Pancreas (tissue), 10 donors: Measurements from ENCODE around the gene POU5F1. TPM values are rescaled to one million over a fixed set of nuclear protein-coding genes. Genes with fewer than 3 reads are reported as not detected.
"Not testable (repeated sequence)": the region's sequence is repeated elsewhere in the genome, so short reads cannot be mapped to it uniquely, and the experiment has no call there.

Experiments used
- ATAC-seq, 4 donors: fragments of 200-7000 bp; cut with Tn5 transposase; one replicate each; pipeline versions ENCODE4 v1.8.0 to v1.9.1; 2020; ENCODE audit warnings: mild to moderate bottlenecking in 4 of 4, moderate library complexity in 4 of 4
- DNase-seq, 6 donors: peaks; one replicate each; pipeline ENCODE4 v3.0.0-alpha.2; 2020
- FAIRE-seq: peaks from 2 replicates; lab custom pipeline; 2012; peaks lifted over from hg19 to GRCh38; lab: Jason Lieb, UNC
- H3K27ac ChIP-seq, 4 donors: fragments of 200-600 bp; sonication (generic); 1 replicate in 3 of 4; 2 replicates in 1 of 4; pipeline versions ENCODE4 v1.5.0 to v1.8.0; 2020
- H3K27me3 ChIP-seq, 4 donors: fragments of 200-600 bp; one replicate each; pipeline ENCODE4 v1.8.0; 2021
- H3K36me3 ChIP-seq, 3 donors: fragments of 200-600 bp; sonication (generic) in 1 of 3; one replicate each; pipeline versions ENCODE4 v1.5.0 to v1.8.0; 2020 to 2021
- H3K4me1 ChIP-seq, 3 donors: fragments of 200-600 bp; one replicate each; pipeline ENCODE4 v1.8.0; 2021
- H3K4me3 ChIP-seq, 4 donors: fragments of 200-600 bp; sonication (generic) in 2 of 4; one replicate each; pipeline versions ENCODE4 v1.5.0 to v1.8.0; 2020 to 2021
- H3K9me3 ChIP-seq, 4 donors: fragments of 200-600 bp; one replicate each; pipeline ENCODE4 v1.8.0; 2021
- WGBS, 2 donors: extraction: QIAGEN DNeasy Blood & Tissue Kit; methylation state at CpG; one replicate each; pipeline ENCODE4 v1.1.7; 2013; 5-methylcytosine and 5-hydroxymethylcytosine counted together
- intact Hi-C, 3 donors: fragments of 100-400 bp; cut with DNase I; formaldehyde crosslinking; loops; one replicate each; pipeline versions ENCODE4 v1.11.1 to v1.14.2; 2022
- polyA plus RNA-seq, 2 donors: library from polyadenylated mRNA; stranded (reverse); fragments of 200-250 nt; gene quantifications; one replicate each; pipeline ENCODE4 v1.2.3, GENCODE V29; 2013
- total RNA-seq, 6 donors: library from RNA; stranded (reverse); fragmentation: NEBNext Ultra II Directional in 4 of 6; extraction: Animal tissue kit (Norgen Biotek cat#: 25700) in 4 of 6; gene quantifications; one replicate each; pipeline versions ENCODE4 v1.2.1 to v1.2.4, GENCODE V29; 2021 to 2023
- TF ChIP-seq, protein P1 (sequence below), 4 donors: fragments of 200-600 bp; sonication (generic) in 3 of 4; IDR thresholded peaks; one replicate each; pipeline versions ENCODE4 v1.5.0 to v1.8.0; 2021; ENCODE audit warnings: antibody characterized with exemption in 4 of 4
- donor health status: healthy with polysubstance abuse.
- donor health status: DM: no; HTN: no; CAD: no; lungs with moderate emphysema.
- donor health status: DM: no; HTN: no; CAD: no.
- donor health status: control.
- donor health status: control.
- donor health status: Bipolar disorder and iron deficiency.
- donor health status: DM: yes; HTN: yes; CAD: no.
- donor health status: DM: no; HTN: no; CAD: no.
- donor health status: DM: no; HTN: no; CAD: no.
- donor health status: DM: yes; HTN: yes; CAD: no.

Gene POU5F1
- total and polyA plus RNA-seq, 8 donors, result 1.1 to 32.1 (median 4.3) TPM

DNA sequence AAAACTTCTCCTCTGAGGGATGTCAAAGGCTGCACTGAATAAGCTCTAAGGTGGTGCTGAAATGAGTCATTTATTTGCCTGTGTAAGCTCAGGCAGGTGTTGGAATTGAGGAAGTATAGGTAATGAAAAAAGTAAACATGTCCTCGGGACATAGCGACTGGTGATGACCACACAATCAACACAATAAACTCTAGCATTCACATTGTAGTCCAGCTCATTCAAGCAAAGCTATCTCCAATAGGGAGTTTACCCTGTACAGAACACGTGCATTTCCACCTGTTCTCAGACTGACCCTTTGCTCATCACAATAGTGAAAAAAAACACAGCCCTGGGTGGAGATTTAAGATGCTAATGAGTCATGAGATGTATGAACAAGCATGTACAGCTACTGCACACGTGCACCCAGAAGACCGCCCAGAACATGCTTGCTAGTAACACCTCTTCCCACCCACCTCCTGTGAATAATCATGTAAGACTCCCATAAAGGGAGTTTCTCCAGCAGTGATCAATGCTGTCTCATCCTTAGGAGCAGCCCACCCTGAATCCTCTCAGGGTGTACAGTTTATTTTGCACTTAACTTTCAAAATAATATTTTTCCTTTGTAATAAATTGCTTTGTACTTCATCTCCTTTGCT, 33.0 kb upstream of the POU5F1 start:
- Histone ChIP-seq H3K27ac (peak overlapping the region; percentile 56 to 97 (median 87)), H3K9me3 (no peaks in the 10 kb centered on the region), H3K4me1 (peaks cover 7 to 26% (median 21%) of the 10 kb centered on the region in 3 donors), H3K36me3 (no peaks in the 10 kb centered on the region), H3K4me3 (peak overlapping the region in 2 of 4 donors; percentile 35 to 42), H3K27me3 (no peaks in the 10 kb centered on the region)
- ATAC-seq (peak; percentile 85 to 90 (median 88)), FAIRE-seq (no peak), DNase-seq (no peak)
- TF ChIP-seq, protein P1, sequence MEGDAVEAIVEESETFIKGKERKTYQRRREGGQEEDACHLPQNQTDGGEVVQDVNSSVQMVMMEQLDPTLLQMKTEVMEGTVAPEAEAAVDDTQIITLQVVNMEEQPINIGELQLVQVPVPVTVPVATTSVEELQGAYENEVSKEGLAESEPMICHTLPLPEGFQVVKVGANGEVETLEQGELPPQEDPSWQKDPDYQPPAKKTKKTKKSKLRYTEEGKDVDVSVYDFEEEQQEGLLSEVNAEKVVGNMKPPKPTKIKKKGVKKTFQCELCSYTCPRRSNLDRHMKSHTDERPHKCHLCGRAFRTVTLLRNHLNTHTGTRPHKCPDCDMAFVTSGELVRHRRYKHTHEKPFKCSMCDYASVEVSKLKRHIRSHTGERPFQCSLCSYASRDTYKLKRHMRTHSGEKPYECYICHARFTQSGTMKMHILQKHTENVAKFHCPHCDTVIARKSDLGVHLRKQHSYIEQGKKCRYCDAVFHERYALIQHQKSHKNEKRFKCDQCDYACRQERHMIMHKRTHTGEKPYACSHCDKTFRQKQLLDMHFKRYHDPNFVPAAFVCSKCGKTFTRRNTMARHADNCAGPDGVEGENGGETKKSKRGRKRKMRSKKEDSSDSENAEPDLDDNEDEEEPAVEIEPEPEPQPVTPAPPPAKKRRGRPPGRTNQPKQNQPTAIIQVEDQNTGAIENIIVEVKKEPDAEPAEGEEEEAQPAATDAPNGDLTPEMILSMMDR (IDR thresholded peaks at IDR 0.05), result no peak
- intact Hi-C loops, result no loop called here
- WGBS, 2 donors, result 12 to 13% methylated on average over 5 of the region's 5 CpGs

DNA sequence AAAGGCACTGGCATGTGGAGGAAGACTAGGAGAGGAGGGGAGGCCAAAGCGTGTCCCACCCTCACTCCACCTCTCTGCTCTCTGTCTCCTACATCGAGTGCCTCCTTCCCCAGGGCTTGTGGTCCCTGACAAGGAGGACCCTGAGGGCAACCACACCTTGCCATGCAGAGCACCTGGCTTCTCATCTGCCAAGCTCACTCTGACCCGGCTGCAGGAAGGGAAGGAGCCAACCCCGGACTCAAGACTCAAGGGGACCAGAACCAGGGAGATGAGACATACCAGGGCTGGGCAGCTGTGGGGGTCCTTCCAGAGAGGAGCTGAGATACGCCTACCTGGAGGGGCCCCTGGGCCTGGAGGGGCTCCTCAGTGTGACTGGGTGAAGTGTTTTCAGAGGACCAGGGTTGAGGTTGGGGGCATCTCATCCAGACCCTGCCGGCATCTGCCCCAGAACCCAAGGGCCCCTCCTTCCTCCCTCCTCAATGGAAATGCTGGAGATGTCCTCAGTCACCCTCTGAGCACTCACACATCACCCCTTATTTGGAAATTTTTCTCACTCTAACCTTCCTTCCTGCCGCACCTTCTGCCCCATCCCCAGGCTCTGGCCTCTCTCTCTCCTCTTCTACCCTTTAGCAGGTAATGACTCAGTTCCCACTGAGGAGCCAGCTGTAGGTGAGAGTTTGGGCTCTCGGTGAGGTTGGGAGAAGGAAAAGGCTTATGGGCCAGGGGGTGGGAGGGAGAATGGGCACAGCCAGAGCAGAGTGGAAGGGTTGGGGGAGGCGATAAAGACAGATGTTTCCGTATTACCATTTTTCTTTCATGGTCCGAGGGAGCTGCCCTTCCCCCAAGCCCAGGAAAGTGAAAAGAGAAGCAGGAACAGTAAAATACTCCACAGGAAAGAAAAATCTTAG, 32.0 kb upstream of the POU5F1 start:
- Histone ChIP-seq H3K36me3 (no peaks in the 10 kb centered on the region), H3K4me1 (peaks cover 0 to 19% (median 14%) of the 10 kb centered on the region in 3 donors), H3K27me3 (no peaks in the 10 kb centered on the region), H3K27ac (peak overlapping the region; percentile 56 to 97 (median 87)), H3K9me3 (no peaks in the 10 kb centered on the region), H3K4me3 (no peak overlapping the region)
- WGBS, 2 donors, result 57 to 59% methylated on average over 11 of the region's 11 CpGs
- no peak for FAIRE-seq
- peak in 1 of 4 donors; percentile 8 for ATAC-seq
- intact Hi-C loops, result no loop called here
- TF ChIP-seq, protein P1 (IDR thresholded peaks at IDR 0.05), result no peak
- no peak for DNase-seq

DNA sequence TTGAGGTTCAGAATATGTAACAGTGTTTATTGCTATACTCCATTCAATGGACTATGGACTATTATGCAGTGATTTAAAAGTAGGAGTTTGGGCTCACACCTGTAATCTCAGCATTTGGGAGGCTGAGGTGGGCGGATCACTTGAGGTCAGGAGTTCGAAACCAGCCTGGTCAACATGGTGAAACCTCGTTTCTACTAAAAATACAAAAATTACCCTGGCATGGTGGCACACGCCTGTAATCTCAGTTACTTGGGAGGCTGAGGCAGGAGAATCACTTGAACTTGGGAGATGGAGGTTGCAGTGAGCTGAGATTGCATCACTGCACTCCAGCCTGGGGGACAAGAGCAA, 28.6 kb upstream of the POU5F1 start:
- H3K4me3 ChIP-seq, result peak overlapping the region in 1 of 4 donors; percentile 50
- intact Hi-C loops, result loop anchor here in 2 of 3 donors (5.0 to 10.0 kb wide), 2 partner anchors 166 to 168 kb away; no protein-coding TSS in a partner anchor
- H3K4me1 ChIP-seq, result peaks cover 0 to 24% (median 14%) of the 10 kb centered on the region in 3 donors

DNA sequence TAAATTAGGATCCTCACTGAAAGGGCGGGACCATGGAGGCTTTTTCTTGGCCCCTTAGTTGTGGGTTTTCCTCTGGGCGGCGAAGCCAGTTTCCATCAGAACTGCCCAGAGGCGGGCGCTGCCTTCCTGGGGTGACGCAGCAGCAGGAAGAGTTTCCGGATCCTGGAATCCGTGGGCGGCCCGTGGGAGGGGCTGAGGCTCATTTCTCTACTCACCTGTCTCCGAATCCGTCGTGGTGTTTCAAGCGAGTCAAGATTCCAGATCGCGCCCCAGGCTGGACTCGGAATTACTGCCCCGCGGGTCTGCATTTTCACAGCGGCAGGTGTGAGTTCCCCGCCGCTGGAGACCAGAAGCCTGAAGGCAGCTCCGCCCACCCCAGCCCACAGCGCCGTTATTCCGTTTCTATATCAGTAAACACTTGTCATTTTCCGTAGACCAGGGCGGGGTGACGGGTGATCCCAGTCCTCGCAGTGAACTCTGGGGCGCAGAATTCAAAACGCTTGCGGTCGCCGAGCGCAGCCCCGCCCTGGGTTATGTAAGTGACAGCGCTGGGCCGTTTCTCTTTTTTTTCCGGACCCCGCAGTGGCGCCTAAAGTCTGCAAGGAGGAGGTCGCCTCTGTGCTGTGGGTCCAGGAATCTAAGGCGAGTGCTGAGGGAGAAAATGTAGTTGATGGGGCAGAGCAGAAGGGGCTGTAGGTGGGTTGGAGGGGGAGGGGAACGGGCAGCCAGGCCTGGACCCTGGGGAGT, 27.2 kb upstream of the POU5F1 start:
- peaks cover 0 to 15% (median 6%) of the 10 kb centered on the region in 3 donors for H3K4me1 ChIP-seq
- peak; percentile 89 to 95 (median 92) for DNase-seq
- no peaks in the 10 kb centered on the region for H3K27me3 ChIP-seq
- no peak for FAIRE-seq
- H3K36me3 ChIP-seq, result no peaks in the 10 kb centered on the region
- peak overlapping the region; percentile 23 to 59 (median 45) for H3K4me3 ChIP-seq
- H3K27ac ChIP-seq, result peak overlapping the region; percentile 76 to 98 (median 97)
- TF ChIP-seq, protein P1 (IDR thresholded peaks at IDR 0.05), result no peak
- intact Hi-C loops, result loop anchor here in 2 of 3 donors (5.0 to 10.0 kb wide), 2 partner anchors 167 to 170 kb away; no protein-coding TSS in a partner anchor
- H3K9me3 ChIP-seq, result no peaks in the 10 kb centered on the region
- WGBS, 2 donors, result 0% methylated on average over 45 of the region's 45 CpGs
- peak; percentile 87 to 93 (median 88) for ATAC-seq

More for the DNA sequence above, 28.6 kb upstream of the POU5F1 start:
- not testable (repeated sequence) for H3K36me3 ChIP-seq, DNase-seq, ATAC-seq, H3K9me3 ChIP-seq, H3K27me3 ChIP-seq, FAIRE-seq
- peak overlapping the region in 2 of 4 donors; percentile 97 to 98 for H3K27ac ChIP-seq
- WGBS, 2 donors, result 88 to 93% methylated on average over 4 of the region's 4 CpGs

DNA sequence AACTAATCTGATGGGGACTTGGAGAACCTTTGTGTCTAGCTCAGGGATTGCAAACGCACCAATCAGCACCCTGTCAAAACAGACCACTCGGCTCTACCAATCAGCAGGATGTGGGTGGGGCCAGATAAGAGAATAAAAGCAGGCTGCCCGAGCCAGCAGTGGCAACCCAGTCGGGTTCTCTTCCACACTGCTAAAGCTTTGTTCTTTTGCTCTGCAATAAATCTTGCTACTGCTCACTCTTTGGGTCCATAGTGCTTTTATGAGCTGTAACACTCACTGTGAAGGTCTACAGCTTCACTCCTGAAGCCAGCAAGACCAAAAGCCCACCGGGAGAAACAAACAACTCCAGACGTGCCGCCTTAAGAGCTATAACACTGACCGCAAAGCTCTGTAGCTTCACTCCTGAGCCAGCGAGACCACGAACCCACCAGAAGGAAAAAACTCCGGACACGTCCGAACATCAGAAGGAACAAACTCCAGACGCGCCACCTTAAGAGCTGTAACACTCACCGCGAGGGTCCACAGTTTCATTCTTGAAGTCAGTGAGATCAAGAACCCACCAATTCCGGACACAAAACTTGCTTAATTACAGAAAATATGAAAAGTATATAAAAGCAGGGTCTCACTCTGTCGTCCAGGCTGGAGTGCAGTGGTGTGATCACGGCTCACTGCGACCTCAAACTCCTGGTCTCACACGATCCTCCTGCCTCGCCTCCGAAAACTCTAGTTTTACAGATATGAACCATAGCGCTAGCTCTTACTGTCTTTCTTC, 26.0 kb upstream of the POU5F1 start:
- ATAC-seq, H3K4me1 ChIP-seq, H3K27me3 ChIP-seq, DNase-seq, H3K36me3 ChIP-seq, FAIRE-seq, H3K9me3 ChIP-seq: not testable (repeated sequence)
- intact Hi-C loops, result loop anchor here in 2 of 3 donors (5.0 to 10.0 kb wide), 2 partner anchors 168 to 171 kb away; no protein-coding TSS in a partner anchor
- peak overlapping the region in 3 of 4 donors; percentile 76 to 98 (median 97) for H3K27ac ChIP-seq
- 68 to 77% methylated on average over 25 of the region's 25 CpGs for WGBS, 2 donors
- peak overlapping the region in 2 of 4 donors; percentile 50 to 59 for H3K4me3 ChIP-seq

DNA sequence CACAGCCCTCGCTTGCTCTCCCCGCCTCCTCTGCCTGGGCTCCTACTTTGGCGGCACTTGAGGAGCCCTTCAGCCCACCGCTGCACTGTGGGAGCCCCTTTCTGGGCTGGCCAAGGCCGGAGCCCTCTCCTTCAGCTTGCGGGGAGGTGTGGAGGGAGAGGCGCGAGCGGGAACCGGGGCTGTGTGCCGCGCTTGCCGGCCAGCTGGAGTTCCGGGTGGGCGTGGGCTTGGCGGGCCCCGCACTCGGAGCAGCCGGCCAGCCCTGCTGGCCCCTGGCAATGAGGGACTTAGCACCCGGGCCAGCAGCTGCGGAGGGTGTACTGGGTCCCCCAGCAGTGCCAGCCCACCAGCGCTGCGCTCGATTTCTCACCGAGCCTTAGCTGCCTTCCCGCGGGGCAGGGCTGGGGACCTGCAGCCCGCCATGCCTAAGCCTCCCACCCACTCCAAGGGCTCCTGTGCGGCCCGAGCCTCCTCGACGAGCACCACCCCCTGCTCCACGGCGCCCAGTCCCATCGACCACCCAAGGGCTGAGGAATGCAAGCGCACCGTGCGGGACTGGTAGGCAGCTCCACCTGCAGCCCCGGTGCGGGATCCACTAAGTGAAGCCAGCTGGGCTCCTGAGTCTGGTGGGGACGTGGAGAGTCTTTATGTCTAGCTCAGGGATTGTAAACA, 25.0 kb upstream of the POU5F1 start:
- DNase-seq, result peak in 1 of 6 donors; percentile 67
- H3K4me1 ChIP-seq, H3K27me3 ChIP-seq, ATAC-seq, H3K36me3 ChIP-seq, H3K9me3 ChIP-seq, H3K27ac ChIP-seq, FAIRE-seq, H3K4me3 ChIP-seq: not testable (repeated sequence)
- intact Hi-C loops, result loop anchor here in 2 of 3 donors (5.0 to 10.0 kb wide), 2 partner anchors 169 to 172 kb away; no protein-coding TSS in a partner anchor
- 93 to 98% methylated on average over 32 to 41 of the region's 41 CpGs for WGBS, 2 donors
